HEK293T (cell line): Measurements from ENCODE around the gene TPP1.
A peak's percentile ranks its signal among the peaks of the same experiment; 100 is the strongest.

Source experiments
- CTCF ChIA-PET: fragments of 350-600 bp; formaldehyde crosslinking; extraction: SDS; loops from one replicate; lab custom pipeline; 2021; ENCODE audit warnings: antibody characterized with exemption, inconsistent platforms; lab: Yijun Ruan, JAX
- POLR2A ChIA-PET: fragments of 350-600 bp; formaldehyde crosslinking; extraction: SDS; loops from one replicate; lab custom pipeline; 2020; ENCODE audit warnings: antibody characterized with exemption, inconsistent platforms; lab: Yijun Ruan, JAX
- DNase-seq: peaks from one replicate; pipeline ENCODE4 v3.0.0; 2012; ENCODE audit warnings: mixed read lengths; ENCODE audit errors: extremely low spot score
- ARNT ChIP-seq: fragments of 450-650 bp; IDR thresholded peaks from 2 replicates; pipeline ENCODE4 v1.6.1; 2017; ENCODE audit warnings: mild to moderate bottlenecking
- BHLHE40 ChIP-seq: fragments of 450-650 bp; IDR thresholded peaks from 2 replicates; pipeline ENCODE4 v1.6.1; 2016; ENCODE audit warnings: mild to moderate bottlenecking, moderate library complexity, borderline replicate concordance
- CTBP1 ChIP-seq: fragments of 450-650 bp; IDR thresholded peaks from 2 replicates; pipeline ENCODE4 v1.6.1; 2016; ENCODE audit warnings: borderline replicate concordance
- ELF4 ChIP-seq: fragments of 450-650 bp; IDR thresholded peaks from 2 replicates; pipeline ENCODE4 v1.6.1; 2017; ENCODE audit warnings: antibody characterized with exemption
- FOXA1 ChIP-seq: fragments of 450-650 bp; IDR thresholded peaks from 2 replicates; pipeline ENCODE4 v1.6.1; 2016; ENCODE audit warnings: mild to moderate bottlenecking
- FOXK2 ChIP-seq: fragments of 450-650 bp; IDR thresholded peaks from 2 replicates; pipeline ENCODE4 v1.6.1; 2016; ENCODE audit warnings: mild to moderate bottlenecking
- FOXM1 ChIP-seq: fragments of 450-650 bp; IDR thresholded peaks from 2 replicates; pipeline ENCODE4 v1.6.1; 2017; ENCODE audit warnings: mild to moderate bottlenecking, borderline replicate concordance
- HDGF ChIP-seq: fragments of 450-650 bp; IDR thresholded peaks from 2 replicates; pipeline ENCODE4 v1.6.1; 2017; ENCODE audit warnings: antibody characterized with exemption, borderline replicate concordance
- L3MBTL2 ChIP-seq: fragments of 450-650 bp; conservative IDR thresholded peaks from 2 replicates; pipeline ENCODE4 v1.6.1; 2016; ENCODE audit warnings: mild to moderate bottlenecking
- LEF1 ChIP-seq: fragments of 450-650 bp; IDR thresholded peaks from 2 replicates; pipeline ENCODE4 v1.6.1; 2017; ENCODE audit warnings: mild to moderate bottlenecking, borderline replicate concordance
- NFRKB ChIP-seq: fragments of 450-650 bp; IDR thresholded peaks from 2 replicates; pipeline ENCODE4 v1.6.1; 2016; ENCODE audit warnings: mild to moderate bottlenecking, moderate library complexity
- PKNOX1 ChIP-seq: fragments of 450-650 bp; IDR thresholded peaks from 2 replicates; pipeline ENCODE4 v1.6.1; 2016
- SP1 ChIP-seq: fragments of 450-650 bp; IDR thresholded peaks from 2 replicates; pipeline ENCODE4 v1.6.1; 2017
- SUZ12 ChIP-seq: fragments of 450-650 bp; IDR thresholded peaks from 2 replicates; pipeline ENCODE4 v1.6.1; 2016; ENCODE audit warnings: mild to moderate bottlenecking
- TARDBP ChIP-seq: fragments of 450-650 bp; IDR thresholded peaks from 2 replicates; pipeline ENCODE4 v1.6.1; 2016
- ZNF384 ChIP-seq: fragments of 450-650 bp; IDR thresholded peaks from 2 replicates; pipeline ENCODE4 v1.6.1; 2016

The TPP1 gene

GRCh38 chr11:6604790-6605189, 14.4 kb downstream of the TPP1 start:
- TF ChIP-seq FOXM1 (no peak), LEF1 (no peak), FOXA1 (no peak), FOXK2 (no peak), BHLHE40 (no peak), PKNOX1 (no peak), ARNT (no peak), L3MBTL2 (no peak), SUZ12 (no peak), CTBP1 (no peak), TARDBP (no peak), SP1 (no peak), HDGF (no peak), NFRKB (no peak), ELF4 (no peak)
- DNase-seq = no peak
- ChIA-PET CTCF (interaction anchor here (0.6 to 0.8 kb wide), 2 partner anchors 98 to 102 kb away, joined by 3 read pairs; no protein-coding TSS in a partner anchor), POLR2A (interaction anchor here (0.6 to 3.2 kb wide), 9 partner anchors 7 to 186 kb away, joined by 3 to 18 read pairs (median 8); partner anchors contain the start of genes APBB1, ARFIP2, MRPL17 and TAF10)

DNA sequence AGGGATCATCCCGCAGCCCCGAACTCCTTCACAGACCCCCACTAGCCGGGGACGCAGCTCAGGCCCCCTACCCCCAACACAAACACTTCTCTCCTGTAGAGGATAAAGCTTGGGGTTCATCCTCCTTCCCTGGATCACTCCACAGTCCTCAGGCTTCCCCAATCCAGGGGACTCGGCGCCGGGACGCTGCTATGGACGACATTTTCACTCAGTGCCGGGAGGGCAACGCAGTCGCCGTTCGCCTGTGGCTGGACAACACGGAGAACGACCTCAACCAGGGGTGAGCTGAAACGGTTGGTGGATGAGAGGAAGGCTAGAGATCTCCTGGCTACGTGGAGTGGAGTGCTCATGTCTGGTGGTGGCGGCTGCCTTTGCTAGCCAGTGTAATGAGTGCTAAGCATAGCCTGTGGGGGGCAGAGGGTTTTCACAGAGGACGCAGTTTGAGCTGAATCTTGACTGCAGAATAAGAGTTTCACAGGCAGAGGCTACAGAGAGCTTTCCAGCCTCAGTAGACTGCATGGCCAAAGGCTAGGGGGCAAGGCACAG, 15.1 kb downstream of the TPP1 start:
- ChIA-PET CTCF (interaction anchor here (0.6 to 0.8 kb wide), 2 partner anchors 99 to 102 kb away, joined by 3 read pairs; no protein-coding TSS in a partner anchor), POLR2A (interaction anchor here (0.6 to 3.2 kb wide), 10 partner anchors 8 to 185 kb away, joined by 3 to 18 read pairs (median 7); partner anchors contain the start of genes APBB1, ARFIP2, MRPL17 and TAF10)
- peak; percentile 56 for DNase-seq
- TF ChIP-seq CTBP1 = no peak
- no peak for TF ChIP-seq SUZ12
- no peak for TF ChIP-seq LEF1
- no peak for TF ChIP-seq NFRKB
- TF ChIP-seq FOXA1 = no peak
- TF ChIP-seq BHLHE40 = no peak
- no peak for TF ChIP-seq TARDBP
- no peak for TF ChIP-seq ARNT
- no peak for TF ChIP-seq SP1
- no peak for TF ChIP-seq PKNOX1
- no peak for TF ChIP-seq ZNF384
- no peak for TF ChIP-seq HDGF
- no peak for TF ChIP-seq FOXK2
- TF ChIP-seq FOXM1 = no peak
- TF ChIP-seq ELF4 = no peak
- no peak for TF ChIP-seq L3MBTL2

- ChIA-PET POLR2A (interaction anchor here (0.6 to 3.2 kb wide), 14 partner anchors 8 to 122 kb away, joined by 3 to 18 read pairs (median 5); partner anchors contain the start of genes ARFIP2, MRPL17, TAF10 and TIMM10B), CTCF (no interaction called here)
- peak; percentile 91 for DNase-seq
- TF ChIP-seq SUZ12 (no peak), FOXK2 (no peak), FOXM1 (no peak), NFRKB (no peak), ELF4 (0 out of 2 replicates have a peak, but pooled peaks have one; percentile 26), BHLHE40 (no peak), ZNF384 (no peak), LEF1 (no peak), PKNOX1 (no peak), SP1 (no peak), L3MBTL2 (peak; percentile 85), FOXA1 (no peak), HDGF (no peak), ARNT (peak; percentile 58), TARDBP (no peak)
These were observed 15.7 kb downstream of the TPP1 start, which contains the start of the genes ILK and RRP8 for GRCh38 chr11:6603287-6604080. TSS of gene ILK (plus strand) at chr11:6603774. CDS start at chr11:6604272, 498 bp downstream. TSS of gene RRP8 (minus strand) at chr11:6603616. CDS start at chr11:6603502, 114 bp downstream.

- CTCF ChIA-PET = no interaction called here
- TF ChIP-seq LEF1 = no peak
- TF ChIP-seq SUZ12 = no peak
- TF ChIP-seq PKNOX1 = no peak
- TF ChIP-seq TARDBP = no peak
- no peak for TF ChIP-seq SP1
- TF ChIP-seq CTBP1 = no peak
- no peak for TF ChIP-seq FOXK2
- no peak for TF ChIP-seq ARNT
- TF ChIP-seq ELF4 = no peak
- TF ChIP-seq FOXM1 = no peak
- no peak for TF ChIP-seq FOXA1
- TF ChIP-seq BHLHE40 = no peak
- DNase-seq = no peak
- POLR2A ChIA-PET = interaction anchor here (0.6 to 3.2 kb wide), 7 partner anchors 8 to 81 kb away, joined by 3 to 18 read pairs (median 4); partner anchors contain the start of genes MRPL17, TAF10 and TPP1
These were observed 16.9 kb downstream of the TPP1 start for GRCh38 chr11:6602096-6602940.
